ENCODE data around the gene CAPN2.

CAPN2 gene

DNA sequence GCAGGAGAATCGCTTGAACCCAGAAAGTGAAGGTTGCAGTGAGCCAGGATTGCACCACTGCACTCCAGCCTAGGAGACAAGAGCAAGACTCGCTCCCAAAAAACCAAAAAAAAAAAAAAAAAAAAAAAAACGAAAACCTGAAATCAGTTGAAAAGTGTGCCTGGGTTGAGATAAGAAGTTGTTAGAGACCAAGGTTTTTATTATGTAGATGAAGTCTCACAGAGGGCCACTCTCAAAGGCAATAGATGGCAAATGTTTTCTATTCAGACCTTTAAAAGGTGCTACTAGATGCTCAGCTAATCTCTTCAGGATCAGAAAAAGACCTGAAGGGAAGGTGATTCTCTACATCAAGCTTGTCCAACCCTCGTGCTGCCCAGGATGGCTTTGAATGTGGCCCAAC is 17.6 kb downstream of the CAPN2 start:
- peaks cover 40% of the 10 kb centered on the region for H3K4me1 ChIP-seq (ENCODE audit: control insufficient read depth, insufficient read depth, low read length)
- H3K36me3 ChIP-seq (ENCODE audit: control insufficient read depth in 2 of 2, insufficient read depth in 1 of 2, low read length in 2 of 2), result peaks cover 0 to 19% of the 10 kb centered on the region in 2 experiments; a peak in 1 of 3 replicates
- ChIA-PET CTCF (interaction anchor here (0.6 to 4.6 kb wide), 3 partner anchors 18 to 21 kb away, joined by 3 to 23 read pairs (median 7); partner anchors contain the start of gene CAPN2), POLR2A (interaction anchor here (0.6 to 1.8 kb wide), 2 partner anchors 21 to 23 kb away, joined by 3 to 6 read pairs; no protein-coding TSS in a partner anchor)
- no peak overlapping the region for H3K27ac ChIP-seq (ENCODE audit: extremely low read depth, low read depth, low read length)
- no peak overlapping the region for H3K4me3 ChIP-seq (ENCODE audit: low read depth, low read length)
- TF ChIP-seq, protein P1, sequence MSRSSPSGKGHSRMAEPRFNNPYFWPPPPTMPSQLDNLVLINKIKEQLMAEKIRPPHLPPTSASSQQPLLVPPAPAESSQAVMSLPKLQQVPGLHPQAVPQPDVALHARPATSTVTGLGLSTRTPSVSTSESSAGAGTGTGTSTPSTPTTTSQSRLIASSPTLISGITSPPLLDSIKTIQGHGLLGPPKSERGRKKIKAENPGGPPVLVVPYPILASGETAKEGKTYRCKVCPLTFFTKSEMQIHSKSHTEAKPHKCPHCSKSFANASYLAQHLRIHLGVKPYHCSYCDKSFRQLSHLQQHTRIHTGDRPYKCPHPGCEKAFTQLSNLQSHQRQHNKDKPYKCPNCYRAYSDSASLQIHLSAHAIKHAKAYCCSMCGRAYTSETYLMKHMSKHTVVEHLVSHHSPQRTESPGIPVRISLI (tag by site-specific recombination; IDR thresholded peaks at IDR 0.05), result peak; percentile 71
- no peak for TF ChIP-seq ZNF426 (tag by site-specific recombination; IDR thresholded peaks at IDR 0.05)
- no peaks in the 10 kb centered on the region for H3K9me3 ChIP-seq (ENCODE audit: control insufficient read depth, insufficient read depth, low read depth, low read length)

DNA sequence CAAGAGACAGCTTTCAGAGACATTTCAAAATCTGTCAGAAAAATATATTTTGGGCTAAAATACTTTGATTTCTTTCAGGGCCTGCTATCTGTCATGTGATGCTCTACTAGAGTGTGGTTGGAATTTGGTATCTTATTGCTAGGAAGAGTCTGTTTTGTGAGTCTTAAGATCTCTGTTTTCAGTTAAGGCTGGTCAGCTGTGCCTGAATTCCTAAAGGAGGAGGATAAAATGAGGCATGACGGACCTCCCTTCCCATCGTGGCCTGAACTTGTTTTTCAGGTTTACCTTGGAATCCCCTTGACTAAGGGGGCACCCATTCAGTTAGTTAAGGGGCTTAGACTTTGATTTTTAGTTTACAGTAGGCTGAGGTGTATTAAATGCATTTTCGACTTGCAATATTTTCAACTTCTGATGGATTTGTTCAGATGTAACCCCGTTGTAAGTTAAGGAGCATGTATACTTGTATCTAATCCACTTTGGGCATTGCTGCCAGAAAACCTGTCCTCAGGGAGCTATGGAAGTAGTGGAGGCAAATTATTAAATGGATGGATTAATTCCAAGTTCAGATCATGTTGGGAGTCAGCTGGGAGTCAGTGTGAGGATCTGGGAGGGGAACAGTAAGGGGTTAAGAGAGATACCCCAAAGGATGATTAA is 18.3 kb downstream of the CAPN2 start:
- peaks cover 40% of the 10 kb centered on the region for H3K4me1 ChIP-seq (ENCODE audit: control insufficient read depth, insufficient read depth, low read length)
- ChIA-PET CTCF (interaction anchor here (0.6 to 4.6 kb wide), 6 partner anchors 18 to 35 kb away, joined by 3 to 23 read pairs (median 3); partner anchors contain the start of gene CAPN2), POLR2A (interaction anchor here (0.6 to 1.8 kb wide), 3 partner anchors 10 to 24 kb away, joined by 3 to 6 read pairs (median 3); no protein-coding TSS in a partner anchor)
- H3K9me3 ChIP-seq (ENCODE audit: control insufficient read depth, insufficient read depth, low read depth, low read length), result no peaks in the 10 kb centered on the region
- TF ChIP-seq ZBTB20 (tag by site-specific recombination; IDR thresholded peaks at IDR 0.05) (0 out of 2 replicates have a peak, but pooled peaks have one; percentile 7), ZNF843 (tag by site-specific recombination; IDR thresholded peaks at IDR 0.05) (no peak), ZNF529 (tag by site-specific recombination; IDR thresholded peaks at IDR 0.05; ENCODE audit: insufficient replicate concordance) (no peak), SCRT2 (tag by site-specific recombination; IDR thresholded peaks at IDR 0.05) (no peak)
- TF ChIP-seq, protein P2, sequence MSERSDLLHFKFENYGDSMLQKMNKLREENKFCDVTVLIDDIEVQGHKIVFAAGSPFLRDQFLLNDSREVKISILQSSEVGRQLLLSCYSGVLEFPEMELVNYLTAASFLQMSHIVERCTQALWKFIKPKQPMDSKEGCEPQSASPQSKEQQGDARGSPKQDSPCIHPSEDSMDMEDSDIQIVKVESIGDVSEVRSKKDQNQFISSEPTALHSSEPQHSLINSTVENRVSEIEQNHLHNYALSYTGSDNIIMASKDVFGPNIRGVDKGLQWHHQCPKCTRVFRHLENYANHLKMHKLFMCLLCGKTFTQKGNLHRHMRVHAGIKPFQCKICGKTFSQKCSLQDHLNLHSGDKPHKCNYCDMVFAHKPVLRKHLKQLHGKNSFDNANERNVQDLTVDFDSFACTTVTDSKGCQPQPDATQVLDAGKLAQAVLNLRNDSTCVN (tag by site-specific recombination; optimal IDR thresholded peaks at IDR 0.05), result no peak
- no peak overlapping the region for H3K4me3 ChIP-seq (ENCODE audit: low read depth, low read length)
- H3K27ac ChIP-seq (ENCODE audit: extremely low read depth, low read depth, low read length), result no peak overlapping the region
- H3K36me3 ChIP-seq (ENCODE audit: control insufficient read depth in 2 of 2, insufficient read depth in 1 of 2, low read length in 2 of 2), result peaks cover 0 to 19% of the 10 kb centered on the region in 2 experiments; a peak in 1 of 3 replicates

DNA sequence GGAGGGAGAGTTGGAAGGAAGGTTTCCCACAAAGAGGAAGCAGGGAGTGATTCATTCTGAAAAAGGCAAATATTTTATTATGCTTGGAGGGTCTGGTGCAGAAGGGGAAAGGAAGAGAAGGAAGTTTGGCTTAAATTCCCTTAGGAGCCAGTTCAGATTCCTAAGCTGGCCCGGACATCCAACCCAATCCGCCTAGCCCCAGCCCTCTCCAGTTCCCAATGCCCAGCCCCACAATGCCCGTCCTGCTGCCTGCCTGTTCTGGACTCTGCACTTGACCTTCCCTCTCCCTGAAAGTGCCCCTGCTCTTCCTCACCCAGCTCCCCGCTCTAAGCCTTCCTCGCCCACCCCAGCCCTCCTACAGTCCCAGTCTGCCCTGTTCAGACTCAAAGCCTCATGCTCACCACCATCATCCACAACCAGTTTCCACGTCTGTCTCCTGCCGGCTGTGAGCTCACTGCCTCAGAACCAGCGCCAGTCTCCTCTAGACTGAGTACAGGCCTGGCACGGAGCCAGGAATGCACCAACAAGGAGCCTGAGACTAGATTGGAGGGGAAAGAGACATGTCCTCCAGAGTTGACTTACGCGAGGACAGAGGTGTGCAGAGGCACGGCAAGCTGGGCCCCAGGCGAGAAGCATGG is 18.9 kb downstream of the CAPN2 start:
- H3K9me3 ChIP-seq (ENCODE audit: control insufficient read depth, insufficient read depth, low read depth, low read length), result no peaks in the 10 kb centered on the region
- ChIA-PET CTCF (interaction anchor here (0.6 to 4.6 kb wide), 7 partner anchors 18 to 1192 kb away, joined by 3 to 23 read pairs (median 3); partner anchors contain the start of gene CAPN2), POLR2A (interaction anchor here (0.7 to 1.8 kb wide), 2 partner anchors 11 to 24 kb away, joined by 3 to 6 read pairs; no protein-coding TSS in a partner anchor)
- no peak overlapping the region for H3K4me3 ChIP-seq (ENCODE audit: low read depth, low read length)
- no peak overlapping the region for H3K27ac ChIP-seq (ENCODE audit: extremely low read depth, low read depth, low read length)
- H3K4me1 ChIP-seq (ENCODE audit: control insufficient read depth, insufficient read depth, low read length), result peaks cover 35% of the 10 kb centered on the region
- peaks cover 0 to 19% of the 10 kb centered on the region in 2 experiments; a peak in 1 of 3 replicates for H3K36me3 ChIP-seq (ENCODE audit: control insufficient read depth in 2 of 2, insufficient read depth in 1 of 2, low read length in 2 of 2)
- TF ChIP-seq ZNF791 (tag by site-specific recombination; IDR thresholded peaks at IDR 0.05), result no peak
- TF ChIP-seq ZNF426 (tag by site-specific recombination; IDR thresholded peaks at IDR 0.05), result no peak
- no peak for TF ChIP-seq ZNF324 (tag by site-specific recombination; IDR thresholded peaks at IDR 0.05)
- TF ChIP-seq, protein P3, sequence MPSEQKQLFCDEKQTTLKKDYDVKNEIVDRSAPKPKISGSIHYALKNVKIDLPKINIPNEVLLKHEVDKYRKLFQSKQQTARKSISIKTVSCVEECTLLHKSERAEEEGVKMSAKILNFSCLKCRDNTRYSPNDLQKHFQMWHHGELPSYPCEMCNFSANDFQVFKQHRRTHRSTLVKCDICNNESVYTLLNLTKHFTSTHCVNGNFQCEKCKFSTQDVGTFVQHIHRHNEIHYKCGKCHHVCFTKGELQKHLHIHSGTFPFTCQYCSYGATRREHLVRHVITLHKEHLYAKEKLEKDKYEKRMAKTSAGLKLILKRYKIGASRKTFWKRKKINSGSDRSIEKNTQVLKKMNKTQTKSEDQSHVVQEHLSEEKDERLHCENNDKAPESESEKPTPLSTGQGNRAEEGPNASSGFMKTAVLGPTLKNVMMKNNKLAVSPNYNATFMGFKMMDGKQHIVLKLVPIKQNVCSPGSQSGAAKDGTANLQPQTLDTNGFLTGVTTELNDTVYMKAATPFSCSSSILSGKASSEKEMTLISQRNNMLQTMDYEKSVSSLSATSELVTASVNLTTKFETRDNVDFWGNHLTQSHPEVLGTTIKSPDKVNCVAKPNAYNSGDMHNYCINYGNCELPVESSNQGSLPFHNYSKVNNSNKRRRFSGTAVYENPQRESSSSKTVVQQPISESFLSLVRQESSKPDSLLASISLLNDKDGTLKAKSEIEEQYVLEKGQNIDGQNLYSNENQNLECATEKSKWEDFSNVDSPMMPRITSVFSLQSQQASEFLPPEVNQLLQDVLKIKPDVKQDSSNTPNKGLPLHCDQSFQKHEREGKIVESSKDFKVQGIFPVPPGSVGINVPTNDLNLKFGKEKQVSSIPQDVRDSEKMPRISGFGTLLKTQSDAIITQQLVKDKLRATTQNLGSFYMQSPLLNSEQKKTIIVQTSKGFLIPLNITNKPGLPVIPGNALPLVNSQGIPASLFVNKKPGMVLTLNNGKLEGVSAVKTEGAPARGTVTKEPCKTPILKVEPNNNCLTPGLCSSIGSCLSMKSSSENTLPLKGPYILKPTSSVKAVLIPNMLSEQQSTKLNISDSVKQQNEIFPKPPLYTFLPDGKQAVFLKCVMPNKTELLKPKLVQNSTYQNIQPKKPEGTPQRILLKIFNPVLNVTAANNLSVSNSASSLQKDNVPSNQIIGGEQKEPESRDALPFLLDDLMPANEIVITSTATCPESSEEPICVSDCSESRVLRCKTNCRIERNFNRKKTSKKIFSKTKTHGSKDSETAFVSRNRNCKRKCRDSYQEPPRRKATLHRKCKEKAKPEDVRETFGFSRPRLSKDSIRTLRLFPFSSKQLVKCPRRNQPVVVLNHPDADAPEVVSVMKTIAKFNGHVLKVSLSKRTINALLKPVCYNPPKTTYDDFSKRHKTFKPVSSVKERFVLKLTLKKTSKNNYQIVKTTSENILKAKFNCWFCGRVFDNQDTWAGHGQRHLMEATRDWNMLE (tag by site-specific recombination; conservative IDR thresholded peaks at IDR 0.05; ENCODE audit: low read depth), result no peak
- TF ChIP-seq REPIN1 (tag by site-specific recombination; IDR thresholded peaks at IDR 0.05; ENCODE audit: low read depth), result no peak
- TF ChIP-seq ZXDB (tag by site-specific recombination; IDR thresholded peaks at IDR 0.05), result 0 out of 2 replicates have a peak, but pooled peaks have one; percentile 25
- no peak for TF ChIP-seq ZNF48 (tag by site-specific recombination; IDR thresholded peaks at IDR 0.05)
- TF ChIP-seq ZNF843 (tag by site-specific recombination; IDR thresholded peaks at IDR 0.05), result no peak
- TF ChIP-seq KLF16 (tag by site-specific recombination; IDR thresholded peaks at IDR 0.05), result no peak
- TF ChIP-seq, protein P4, sequence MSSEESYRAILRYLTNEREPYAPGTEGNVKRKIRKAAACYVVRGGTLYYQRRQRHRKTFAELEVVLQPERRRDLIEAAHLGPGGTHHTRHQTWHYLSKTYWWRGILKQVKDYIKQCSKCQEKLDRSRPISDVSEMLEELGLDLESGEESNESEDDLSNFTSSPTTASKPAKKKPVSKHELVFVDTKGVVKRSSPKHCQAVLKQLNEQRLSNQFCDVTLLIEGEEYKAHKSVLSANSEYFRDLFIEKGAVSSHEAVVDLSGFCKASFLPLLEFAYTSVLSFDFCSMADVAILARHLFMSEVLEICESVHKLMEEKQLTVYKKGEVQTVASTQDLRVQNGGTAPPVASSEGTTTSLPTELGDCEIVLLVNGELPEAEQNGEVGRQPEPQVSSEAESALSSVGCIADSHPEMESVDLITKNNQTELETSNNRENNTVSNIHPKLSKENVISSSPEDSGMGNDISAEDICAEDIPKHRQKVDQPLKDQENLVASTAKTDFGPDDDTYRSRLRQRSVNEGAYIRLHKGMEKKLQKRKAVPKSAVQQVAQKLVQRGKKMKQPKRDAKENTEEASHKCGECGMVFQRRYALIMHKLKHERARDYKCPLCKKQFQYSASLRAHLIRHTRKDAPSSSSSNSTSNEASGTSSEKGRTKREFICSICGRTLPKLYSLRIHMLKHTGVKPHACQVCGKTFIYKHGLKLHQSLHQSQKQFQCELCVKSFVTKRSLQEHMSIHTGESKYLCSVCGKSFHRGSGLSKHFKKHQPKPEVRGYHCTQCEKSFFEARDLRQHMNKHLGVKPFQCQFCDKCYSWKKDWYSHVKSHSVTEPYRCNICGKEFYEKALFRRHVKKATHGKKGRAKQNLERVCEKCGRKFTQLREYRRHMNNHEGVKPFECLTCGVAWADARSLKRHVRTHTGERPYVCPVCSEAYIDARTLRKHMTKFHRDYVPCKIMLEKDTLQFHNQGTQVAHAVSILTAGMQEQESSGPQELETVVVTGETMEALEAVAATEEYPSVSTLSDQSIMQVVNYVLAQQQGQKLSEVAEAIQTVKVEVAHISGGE (tag by site-specific recombination; conservative IDR thresholded peaks at IDR 0.05; ENCODE audit: low read depth), result no peak
- no peak for TF ChIP-seq ZFP37 (tag by site-specific recombination; IDR thresholded peaks at IDR 0.05)
- TF ChIP-seq PRDM1 (tag by site-specific recombination; IDR thresholded peaks at IDR 0.05), result no peak

All from HEK293 (cell line).